ENCODE results near the gene STOM. TPM values are rescaled to one million over a fixed set of nuclear protein-coding genes. Genes with fewer than 3 reads are reported as not detected.

The STOM gene
- total and polyA plus RNA-seq, 12 donors = 104 to 389 (median 181) TPM

GRCh38 chr9:121308765-121309164 lies 61.3 kb downstream of the STOM start:
- intact Hi-C loops (cut with DNase I) = loop anchor here in 1 of 10 donors (5.0 kb wide), 1 partner anchor 86 kb away; no protein-coding TSS in a partner anchor
- no peak for TF ChIP-seq CTCF (IDR thresholded peaks at IDR 0.05)
- H3K27ac ChIP-seq = peak overlapping the region in 3 of 10 donors; percentile 2 to 99 (median 11)
- 80 to 85% methylated on average over 13 of the region's 13 CpGs for WGBS, 2 donors
- ATAC-seq (peak in 2 of 8 donors; percentile 8 to 10), DNase-seq (no peak)
- H3K36me3 ChIP-seq = peaks cover 7 to 100% (median 88%) of the 10 kb centered on the region in 9 donors
- H3K4me1 ChIP-seq = peaks cover 8 to 93% (median 32%) of the 10 kb centered on the region in 9 donors
- H3K27me3 ChIP-seq = no peaks in the 10 kb centered on the region
- H3K4me3 ChIP-seq = no peak overlapping the region
- no peaks in the 10 kb centered on the region for H3K9me3 ChIP-seq

GRCh38 chr9:121307976-121308375 lies 62.1 kb downstream of the STOM start:
- no peaks in the 10 kb centered on the region for H3K9me3 ChIP-seq
- H3K4me3 ChIP-seq = no peak overlapping the region
- H3K36me3 ChIP-seq = peaks cover 7 to 100% (median 88%) of the 10 kb centered on the region in 9 donors
- no peak for TF ChIP-seq CTCF (IDR thresholded peaks at IDR 0.05)
- intact Hi-C loops (cut with DNase I) = loop anchor here in 1 of 10 donors (5.0 kb wide), 1 partner anchor 86 kb away; no protein-coding TSS in a partner anchor
- peaks cover 13 to 95% (median 36%) of the 10 kb centered on the region in 9 donors for H3K4me1 ChIP-seq
- DNase-seq (no peak), ATAC-seq (peak in 1 of 8 donors; percentile 3)
- peak overlapping the region in 2 of 10 donors; percentile 35 to 99 for H3K27ac ChIP-seq
- no peaks in the 10 kb centered on the region for H3K27me3 ChIP-seq
- 71 to 75% methylated on average over 2 of the region's 2 CpGs for WGBS, 2 donors

- WGBS, 2 donors = 49 to 67% methylated on average over 13 of the region's 13 CpGs
- Histone ChIP-seq H3K36me3 (peaks cover 0 to 97% (median 75%) of the 10 kb centered on the region in 9 donors), H3K27me3 (no peaks in the 10 kb centered on the region), H3K4me3 (peak overlapping the region in 7 of 10 donors; percentile 1 to 81 (median 75)), H3K9me3 (no peaks in the 10 kb centered on the region), H3K27ac (peak overlapping the region in 9 of 10 donors; percentile 44 to 100 (median 68)), H3K4me1 (peaks cover 19 to 99% (median 54%) of the 10 kb centered on the region in 9 donors)
- peak; percentile 75 to 80 for DNase-seq
- no peak for TF ChIP-seq CTCF (IDR thresholded peaks at IDR 0.05)
- intact Hi-C loops (cut with DNase I) = loop anchor here in 1 of 10 donors (5.0 kb wide), 1 partner anchor 83 kb away; no protein-coding TSS in a partner anchor
- ATAC-seq = peak; percentile 36 to 77 (median 67)
Observed at GRCh38 chr9:121305269-121305994, 64.6 kb downstream of the STOM start.

- no peak for DNase-seq
- Histone ChIP-seq H3K36me3 (peaks cover 0 to 90% (median 68%) of the 10 kb centered on the region in 9 donors), H3K27me3 (no peaks in the 10 kb centered on the region), H3K27ac (peak overlapping the region in 7 of 10 donors; percentile 26 to 100 (median 93)), H3K9me3 (no peaks in the 10 kb centered on the region), H3K4me3 (peak overlapping the region in 8 of 10 donors; percentile 1 to 81 (median 72)), H3K4me1 (peaks cover 19 to 96% (median 57%) of the 10 kb centered on the region in 9 donors)
- 70 to 93% methylated on average over 1 of the region's 1 CpG for WGBS, 2 donors
- TF ChIP-seq CTCF (IDR thresholded peaks at IDR 0.05) = no peak
- intact Hi-C loops (cut with DNase I) = loop anchor here in 2 of 10 donors (5.0 kb wide), 2 partner anchors 82 to 92 kb away; no protein-coding TSS in a partner anchor
- ATAC-seq = no peak
Observed at GRCh38 chr9:121304707-121305106, 65.3 kb downstream of the STOM start.
